HepG2 (cell line): ENCODE data around the gene CDK2. TPM values are rescaled to one million over a fixed set of nuclear protein-coding genes. Genes with fewer than 3 reads are reported as not detected.
A peak's percentile ranks its signal among the peaks of the same experiment; 100 is the strongest.

Source experiments
- DMAP1 ChIP-seq: IDR thresholded peaks from 2 replicates; pipeline ENCODE4 v1.6.1; 2016
- IKZF4 ChIP-seq: sonication (generic); formaldehyde crosslinking; IDR thresholded peaks from 2 replicates; pipeline ENCODE4 v1.5.1; 2020; ENCODE audit warnings: borderline replicate concordance, mild to moderate bottlenecking, low read depth, missing genetic modification reagents; ENCODE audit errors: not compliant biosample characterization
- JUNB ChIP-seq: sonication (generic); formaldehyde crosslinking; IDR thresholded peaks from 2 replicates; pipeline ENCODE4 v1.8.0; 2022; ENCODE audit warnings: missing genetic modification reagents, mild to moderate bottlenecking, borderline replicate concordance
- PHF20 ChIP-seq: sonication (generic); formaldehyde crosslinking; IDR thresholded peaks from 2 replicates; pipeline ENCODE4 v1.5.0; 2020; ENCODE audit warnings: mild to moderate bottlenecking, missing genetic modification reagents
- RAD51 ChIP-seq: fragments of 450-650 bp; IDR thresholded peaks from 2 replicates; pipeline ENCODE4 v1.6.1; 2016; ENCODE audit warnings: borderline replicate concordance
- SP4 ChIP-seq: sonication (generic); formaldehyde crosslinking; IDR thresholded peaks from 2 replicates; pipeline ENCODE4 v1.8.1; 2023; ENCODE audit warnings: mild to moderate bottlenecking, missing genetic modification reagents
- THAP11 ChIP-seq: IDR thresholded peaks from 2 replicates; pipeline ENCODE4 v1.6.1; 2016; ENCODE audit warnings: missing biosample characterization, missing genetic modification reagents
- TOPORS ChIP-seq: sonication (generic); formaldehyde crosslinking; IDR thresholded peaks from 2 replicates; pipeline ENCODE4 v1.8.0; 2023; ENCODE audit warnings: mild to moderate bottlenecking, missing genetic modification reagents
- ZNF33A ChIP-seq: sonication (generic); formaldehyde crosslinking; IDR thresholded peaks from 2 replicates; pipeline ENCODE4 v1.5.1; 2020; ENCODE audit warnings: missing genetic modification reagents, mild to moderate bottlenecking, moderate library complexity, borderline replicate concordance
- polyA plus RNA-seq, 8 experiments: library from polyadenylated mRNA; depleted of rRNA in 3 of 8; stranded (reverse) in 7 of 8; unstranded in 1 of 8; fragments of >200 nt; fragmentation: Illumina TruSeq in 4 of 8; extraction: Trizol in 4 of 8; gene quantifications; 2 replicates each; pipeline versions ENCODE4 v1.2.1 to v1.2.3, GENCODE V29; 2011 to 2016; ENCODE audit warnings: low read depth in 4 of 8, missing spikeins in 1 of 8, mixed read lengths in 1 of 8; ENCODE audit not compliant: insufficient read depth in 1 of 8
- total RNA-seq, 5 experiments: library from RNA; depleted of rRNA; stranded (reverse); fragments of >200 nt; fragmentation: Illumina TruSeq; extraction: Trizol; gene quantifications; 2 replicates each; pipeline ENCODE4 v1.2.3, GENCODE V29; 2016; ENCODE audit warnings: low read depth in 1 of 5
- TF ChIP-seq, protein P1 (sequence below): sonication (generic); formaldehyde crosslinking; IDR thresholded peaks from 2 replicates; pipeline ENCODE4 v1.4.0; 2020; ENCODE audit warnings: missing genetic modification reagents
- TF ChIP-seq, protein P2 (sequence below): sonication (generic); formaldehyde crosslinking; IDR thresholded peaks from 2 replicates; pipeline ENCODE4 v1.4.0; 2020; ENCODE audit warnings: mild to moderate bottlenecking, missing genetic modification reagents
- TF ChIP-seq, protein P3 (sequence below), 2 experiments: IDR thresholded peaks; 2 replicates each; pipeline ENCODE4 v1.6.1; 2011 to 2012; ENCODE audit warnings: low read length in 2 of 2, borderline replicate concordance in 1 of 2, low read depth in 1 of 2, mild to moderate bottlenecking in 1 of 2, moderate library complexity in 1 of 2
- TF ChIP-seq, protein P4 (sequence below): sonication (generic); formaldehyde crosslinking; IDR thresholded peaks from 2 replicates; pipeline ENCODE4 v1.9.0; 2021; ENCODE audit warnings: missing genetic modification reagents, borderline replicate concordance
- TF ChIP-seq, protein P5 (sequence below): sonication (generic); formaldehyde crosslinking; IDR thresholded peaks from 2 replicates; pipeline ENCODE4 v1.5.1; 2020; ENCODE audit warnings: missing genetic modification reagents, mild to moderate bottlenecking, borderline replicate concordance

CDK2 gene
- total and polyA plus RNA-seq, 2 of the 13 experiments (the other 11 are each of a cell fraction or from before 2014, with no cell fraction given): 47.5 to 52.6 TPM

DNA sequence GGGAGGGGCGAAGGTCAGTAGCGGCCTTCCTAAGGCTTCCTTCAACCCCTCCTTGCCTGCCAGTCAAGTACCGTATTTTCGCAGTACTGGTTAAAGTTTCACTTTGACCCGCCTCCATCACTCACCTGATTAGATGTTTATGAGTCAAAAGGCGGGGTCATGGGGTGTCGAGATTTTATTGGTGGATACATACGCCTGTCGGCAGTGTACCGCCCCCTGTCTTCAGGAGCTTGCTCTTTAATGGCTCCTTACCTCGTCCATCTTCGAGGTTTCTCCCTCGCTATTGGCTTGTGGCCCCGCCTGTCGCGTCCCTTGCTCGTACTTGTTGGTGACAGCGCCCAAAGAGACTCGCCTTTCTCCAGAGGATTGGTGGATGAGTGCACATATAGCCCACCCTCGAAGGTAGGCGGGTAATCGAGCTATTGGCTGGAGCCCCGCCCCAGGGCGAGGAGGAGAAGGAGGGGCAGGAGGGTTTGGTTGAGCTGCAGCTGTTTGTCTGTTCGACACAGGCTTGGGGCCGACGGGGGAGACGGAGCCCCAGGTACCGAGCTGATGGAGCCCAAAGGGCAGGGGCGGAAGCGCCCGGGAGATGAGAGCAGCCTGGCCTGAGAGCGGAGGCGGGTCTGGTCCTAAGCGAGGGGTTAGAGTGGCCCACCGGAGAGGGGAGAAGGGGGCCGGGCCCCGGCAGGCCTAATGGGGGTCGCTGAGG is 7.1 kb downstream of the CDK2 start, which contains the start of gene RAB5B (continued):
- TF ChIP-seq RAD51 (no peak), JUNB (CRISPR knock-in tag) (no peak), TOPORS (CRISPR knock-in tag) (no peak), IKZF4 (CRISPR knock-in tag) (no peak), THAP11 (CRISPR knock-in tag) (peak; percentile 92), SP4 (CRISPR knock-in tag) (peak; percentile 100), PHF20 (CRISPR knock-in tag) (peak; percentile 83), DMAP1 (CRISPR knock-in tag) (peak; percentile 63), ZNF33A (CRISPR knock-in tag) (no peak; the same call in 1 of the 2 replicates)
- TF ChIP-seq, protein P1, sequence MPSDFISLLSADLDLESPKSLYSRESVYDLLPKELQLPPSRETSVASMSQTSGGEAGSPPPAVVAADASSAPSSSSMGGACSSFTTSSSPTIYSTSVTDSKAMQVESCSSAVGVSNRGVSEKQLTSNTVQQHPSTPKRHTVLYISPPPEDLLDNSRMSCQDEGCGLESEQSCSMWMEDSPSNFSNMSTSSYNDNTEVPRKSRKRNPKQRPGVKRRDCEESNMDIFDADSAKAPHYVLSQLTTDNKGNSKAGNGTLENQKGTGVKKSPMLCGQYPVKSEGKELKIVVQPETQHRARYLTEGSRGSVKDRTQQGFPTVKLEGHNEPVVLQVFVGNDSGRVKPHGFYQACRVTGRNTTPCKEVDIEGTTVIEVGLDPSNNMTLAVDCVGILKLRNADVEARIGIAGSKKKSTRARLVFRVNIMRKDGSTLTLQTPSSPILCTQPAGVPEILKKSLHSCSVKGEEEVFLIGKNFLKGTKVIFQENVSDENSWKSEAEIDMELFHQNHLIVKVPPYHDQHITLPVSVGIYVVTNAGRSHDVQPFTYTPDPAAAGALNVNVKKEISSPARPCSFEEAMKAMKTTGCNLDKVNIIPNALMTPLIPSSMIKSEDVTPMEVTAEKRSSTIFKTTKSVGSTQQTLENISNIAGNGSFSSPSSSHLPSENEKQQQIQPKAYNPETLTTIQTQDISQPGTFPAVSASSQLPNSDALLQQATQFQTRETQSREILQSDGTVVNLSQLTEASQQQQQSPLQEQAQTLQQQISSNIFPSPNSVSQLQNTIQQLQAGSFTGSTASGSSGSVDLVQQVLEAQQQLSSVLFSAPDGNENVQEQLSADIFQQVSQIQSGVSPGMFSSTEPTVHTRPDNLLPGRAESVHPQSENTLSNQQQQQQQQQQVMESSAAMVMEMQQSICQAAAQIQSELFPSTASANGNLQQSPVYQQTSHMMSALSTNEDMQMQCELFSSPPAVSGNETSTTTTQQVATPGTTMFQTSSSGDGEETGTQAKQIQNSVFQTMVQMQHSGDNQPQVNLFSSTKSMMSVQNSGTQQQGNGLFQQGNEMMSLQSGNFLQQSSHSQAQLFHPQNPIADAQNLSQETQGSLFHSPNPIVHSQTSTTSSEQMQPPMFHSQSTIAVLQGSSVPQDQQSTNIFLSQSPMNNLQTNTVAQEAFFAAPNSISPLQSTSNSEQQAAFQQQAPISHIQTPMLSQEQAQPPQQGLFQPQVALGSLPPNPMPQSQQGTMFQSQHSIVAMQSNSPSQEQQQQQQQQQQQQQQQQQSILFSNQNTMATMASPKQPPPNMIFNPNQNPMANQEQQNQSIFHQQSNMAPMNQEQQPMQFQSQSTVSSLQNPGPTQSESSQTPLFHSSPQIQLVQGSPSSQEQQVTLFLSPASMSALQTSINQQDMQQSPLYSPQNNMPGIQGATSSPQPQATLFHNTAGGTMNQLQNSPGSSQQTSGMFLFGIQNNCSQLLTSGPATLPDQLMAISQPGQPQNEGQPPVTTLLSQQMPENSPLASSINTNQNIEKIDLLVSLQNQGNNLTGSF (CRISPR knock-in tag): no peak
- TF ChIP-seq, protein P2, sequence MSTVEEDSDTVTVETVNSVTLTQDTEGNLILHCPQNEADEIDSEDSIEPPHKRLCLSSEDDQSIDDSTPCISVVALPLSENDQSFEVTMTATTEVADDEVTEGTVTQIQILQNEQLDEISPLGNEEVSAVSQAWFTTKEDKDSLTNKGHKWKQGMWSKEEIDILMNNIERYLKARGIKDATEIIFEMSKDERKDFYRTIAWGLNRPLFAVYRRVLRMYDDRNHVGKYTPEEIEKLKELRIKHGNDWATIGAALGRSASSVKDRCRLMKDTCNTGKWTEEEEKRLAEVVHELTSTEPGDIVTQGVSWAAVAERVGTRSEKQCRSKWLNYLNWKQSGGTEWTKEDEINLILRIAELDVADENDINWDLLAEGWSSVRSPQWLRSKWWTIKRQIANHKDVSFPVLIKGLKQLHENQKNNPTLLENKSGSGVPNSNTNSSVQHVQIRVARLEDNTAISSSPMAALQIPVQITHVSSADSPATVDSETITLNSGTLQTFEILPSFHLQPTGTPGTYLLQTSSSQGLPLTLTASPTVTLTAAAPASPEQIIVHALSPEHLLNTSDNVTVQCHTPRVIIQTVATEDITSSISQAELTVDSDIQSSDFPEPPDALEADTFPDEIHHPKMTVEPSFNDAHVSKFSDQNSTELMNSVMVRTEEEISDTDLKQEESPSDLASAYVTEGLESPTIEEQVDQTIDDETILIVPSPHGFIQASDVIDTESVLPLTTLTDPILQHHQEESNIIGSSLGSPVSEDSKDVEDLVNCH (CRISPR knock-in tag): no peak
- TF ChIP-seq, protein P3, sequence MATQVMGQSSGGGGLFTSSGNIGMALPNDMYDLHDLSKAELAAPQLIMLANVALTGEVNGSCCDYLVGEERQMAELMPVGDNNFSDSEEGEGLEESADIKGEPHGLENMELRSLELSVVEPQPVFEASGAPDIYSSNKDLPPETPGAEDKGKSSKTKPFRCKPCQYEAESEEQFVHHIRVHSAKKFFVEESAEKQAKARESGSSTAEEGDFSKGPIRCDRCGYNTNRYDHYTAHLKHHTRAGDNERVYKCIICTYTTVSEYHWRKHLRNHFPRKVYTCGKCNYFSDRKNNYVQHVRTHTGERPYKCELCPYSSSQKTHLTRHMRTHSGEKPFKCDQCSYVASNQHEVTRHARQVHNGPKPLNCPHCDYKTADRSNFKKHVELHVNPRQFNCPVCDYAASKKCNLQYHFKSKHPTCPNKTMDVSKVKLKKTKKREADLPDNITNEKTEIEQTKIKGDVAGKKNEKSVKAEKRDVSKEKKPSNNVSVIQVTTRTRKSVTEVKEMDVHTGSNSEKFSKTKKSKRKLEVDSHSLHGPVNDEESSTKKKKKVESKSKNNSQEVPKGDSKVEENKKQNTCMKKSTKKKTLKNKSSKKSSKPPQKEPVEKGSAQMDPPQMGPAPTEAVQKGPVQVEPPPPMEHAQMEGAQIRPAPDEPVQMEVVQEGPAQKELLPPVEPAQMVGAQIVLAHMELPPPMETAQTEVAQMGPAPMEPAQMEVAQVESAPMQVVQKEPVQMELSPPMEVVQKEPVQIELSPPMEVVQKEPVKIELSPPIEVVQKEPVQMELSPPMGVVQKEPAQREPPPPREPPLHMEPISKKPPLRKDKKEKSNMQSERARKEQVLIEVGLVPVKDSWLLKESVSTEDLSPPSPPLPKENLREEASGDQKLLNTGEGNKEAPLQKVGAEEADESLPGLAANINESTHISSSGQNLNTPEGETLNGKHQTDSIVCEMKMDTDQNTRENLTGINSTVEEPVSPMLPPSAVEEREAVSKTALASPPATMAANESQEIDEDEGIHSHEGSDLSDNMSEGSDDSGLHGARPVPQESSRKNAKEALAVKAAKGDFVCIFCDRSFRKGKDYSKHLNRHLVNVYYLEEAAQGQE (IDR thresholded peaks at IDR 0.05; ENCODE audit: borderline replicate concordance in 1 of 2, low read depth in 1 of 2, low read length in 2 of 2): no peak
- TF ChIP-seq, protein P4, sequence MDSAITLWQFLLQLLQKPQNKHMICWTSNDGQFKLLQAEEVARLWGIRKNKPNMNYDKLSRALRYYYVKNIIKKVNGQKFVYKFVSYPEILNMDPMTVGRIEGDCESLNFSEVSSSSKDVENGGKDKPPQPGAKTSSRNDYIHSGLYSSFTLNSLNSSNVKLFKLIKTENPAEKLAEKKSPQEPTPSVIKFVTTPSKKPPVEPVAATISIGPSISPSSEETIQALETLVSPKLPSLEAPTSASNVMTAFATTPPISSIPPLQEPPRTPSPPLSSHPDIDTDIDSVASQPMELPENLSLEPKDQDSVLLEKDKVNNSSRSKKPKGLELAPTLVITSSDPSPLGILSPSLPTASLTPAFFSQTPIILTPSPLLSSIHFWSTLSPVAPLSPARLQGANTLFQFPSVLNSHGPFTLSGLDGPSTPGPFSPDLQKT (CRISPR knock-in tag): no peak
- TF ChIP-seq, protein P5, sequence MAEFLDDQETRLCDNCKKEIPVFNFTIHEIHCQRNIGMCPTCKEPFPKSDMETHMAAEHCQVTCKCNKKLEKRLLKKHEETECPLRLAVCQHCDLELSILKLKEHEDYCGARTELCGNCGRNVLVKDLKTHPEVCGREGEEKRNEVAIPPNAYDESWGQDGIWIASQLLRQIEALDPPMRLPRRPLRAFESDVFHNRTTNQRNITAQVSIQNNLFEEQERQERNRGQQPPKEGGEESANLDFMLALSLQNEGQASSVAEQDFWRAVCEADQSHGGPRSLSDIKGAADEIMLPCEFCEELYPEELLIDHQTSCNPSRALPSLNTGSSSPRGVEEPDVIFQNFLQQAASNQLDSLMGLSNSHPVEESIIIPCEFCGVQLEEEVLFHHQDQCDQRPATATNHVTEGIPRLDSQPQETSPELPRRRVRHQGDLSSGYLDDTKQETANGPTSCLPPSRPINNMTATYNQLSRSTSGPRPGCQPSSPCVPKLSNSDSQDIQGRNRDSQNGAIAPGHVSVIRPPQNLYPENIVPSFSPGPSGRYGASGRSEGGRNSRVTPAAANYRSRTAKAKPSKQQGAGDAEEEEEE (CRISPR knock-in tag): no peak
